ENCODE results near the gene SMG6.

DNA sequence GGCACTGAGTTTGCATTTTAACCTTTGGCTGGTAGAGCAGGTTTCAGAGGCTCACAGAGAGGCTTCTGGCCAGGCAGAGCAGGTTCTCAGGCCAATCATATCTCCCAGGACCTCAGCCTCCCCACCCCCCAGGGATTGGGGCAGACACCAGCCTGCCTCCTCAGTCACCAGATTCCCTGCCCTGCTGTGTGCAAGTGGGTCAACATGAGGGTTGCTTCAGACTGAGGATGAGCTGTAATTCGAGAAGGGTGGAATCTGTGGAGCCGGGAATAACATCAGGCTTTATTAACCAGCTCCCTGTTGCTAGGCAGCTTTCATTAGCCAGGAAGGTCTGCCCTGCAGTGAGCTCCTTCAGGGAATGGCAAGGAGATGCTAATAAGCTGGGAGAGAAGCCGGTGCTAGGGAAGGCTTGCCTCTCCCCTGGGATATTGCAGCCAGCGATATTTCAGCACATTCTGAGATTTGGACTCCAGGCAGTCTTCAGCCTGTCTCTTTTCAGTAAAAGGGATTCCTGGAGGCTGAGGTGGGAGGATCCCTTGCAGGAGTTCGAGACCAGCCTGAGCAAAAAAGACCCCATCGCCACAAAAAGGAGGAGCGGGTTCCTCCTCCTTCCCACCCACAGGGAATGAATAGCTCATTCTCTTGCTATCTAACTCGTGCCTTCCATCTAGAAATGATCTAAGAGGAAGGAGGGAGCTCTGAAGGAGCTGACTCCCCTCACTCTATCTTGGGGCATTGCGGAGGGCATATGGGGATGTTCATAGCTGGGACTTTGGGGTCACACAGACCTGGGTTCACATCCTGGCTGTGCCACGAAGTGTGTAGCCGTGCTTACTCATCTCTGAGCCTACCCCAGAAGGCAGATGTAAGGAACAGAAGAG is 44.5 kb upstream of the SMG6 start:
- TF ChIP-seq, protein P1, sequence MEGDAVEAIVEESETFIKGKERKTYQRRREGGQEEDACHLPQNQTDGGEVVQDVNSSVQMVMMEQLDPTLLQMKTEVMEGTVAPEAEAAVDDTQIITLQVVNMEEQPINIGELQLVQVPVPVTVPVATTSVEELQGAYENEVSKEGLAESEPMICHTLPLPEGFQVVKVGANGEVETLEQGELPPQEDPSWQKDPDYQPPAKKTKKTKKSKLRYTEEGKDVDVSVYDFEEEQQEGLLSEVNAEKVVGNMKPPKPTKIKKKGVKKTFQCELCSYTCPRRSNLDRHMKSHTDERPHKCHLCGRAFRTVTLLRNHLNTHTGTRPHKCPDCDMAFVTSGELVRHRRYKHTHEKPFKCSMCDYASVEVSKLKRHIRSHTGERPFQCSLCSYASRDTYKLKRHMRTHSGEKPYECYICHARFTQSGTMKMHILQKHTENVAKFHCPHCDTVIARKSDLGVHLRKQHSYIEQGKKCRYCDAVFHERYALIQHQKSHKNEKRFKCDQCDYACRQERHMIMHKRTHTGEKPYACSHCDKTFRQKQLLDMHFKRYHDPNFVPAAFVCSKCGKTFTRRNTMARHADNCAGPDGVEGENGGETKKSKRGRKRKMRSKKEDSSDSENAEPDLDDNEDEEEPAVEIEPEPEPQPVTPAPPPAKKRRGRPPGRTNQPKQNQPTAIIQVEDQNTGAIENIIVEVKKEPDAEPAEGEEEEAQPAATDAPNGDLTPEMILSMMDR (IDR thresholded peaks at IDR 0.05; ENCODE audit: low read length): no peak
- TF ChIP-seq EZH2 (IDR thresholded peaks at IDR 0.05; ENCODE audit: borderline replicate concordance, low read length): no peak

Data from OCI-LY1 (cell line).